Suppressor macrophage (primary cell): Measurements from ENCODE around the gene CCL18.
A peak's percentile ranks its signal among the peaks of the same experiment; 100 is the strongest.
"Not testable (repeated sequence)": the region's sequence is repeated elsewhere in the genome, so short reads cannot be mapped to it uniquely, and the experiment has no call there.

Experiments used
- DNase-seq, 4 experiments: peaks; one replicate each; pipeline ENCODE4 v3.0.0-alpha.2; 2020 to 2022

Gene CCL18

DNA sequence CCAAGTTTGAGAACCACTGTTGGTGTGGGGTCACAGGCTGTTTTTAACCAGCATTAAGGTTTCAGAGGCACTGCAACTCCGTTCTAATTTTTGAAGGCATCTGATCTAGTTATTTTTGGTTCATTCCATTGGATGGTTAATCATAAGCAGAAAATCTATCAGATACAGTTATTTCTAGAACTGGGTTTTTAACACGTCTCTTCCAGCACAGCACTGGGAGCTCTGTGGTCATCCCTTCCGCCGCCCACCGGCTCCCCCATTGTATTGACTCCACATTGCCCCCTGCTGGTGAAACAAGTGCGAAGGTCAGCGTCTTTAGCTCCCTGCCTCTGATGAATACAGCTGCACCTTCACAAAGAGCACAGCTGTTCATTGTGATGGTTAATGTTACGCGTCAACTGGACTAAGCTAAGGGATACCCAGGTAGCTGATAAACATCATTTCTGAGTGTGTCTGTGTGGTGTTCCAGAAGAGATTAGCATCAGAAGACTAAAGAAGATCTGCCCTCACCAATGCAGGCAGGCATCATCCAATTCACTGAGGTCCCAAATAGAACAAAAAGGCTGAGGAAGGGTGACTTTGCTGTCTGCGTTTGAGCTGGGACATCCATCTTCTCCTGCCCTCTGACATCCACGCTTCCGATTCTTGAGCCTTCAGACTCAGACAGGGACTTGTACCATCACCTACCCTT, 8.5 kb downstream of the CCL18 start:
- DNase-seq, result peak; percentile 83 to 93 (median 86)

DNA sequence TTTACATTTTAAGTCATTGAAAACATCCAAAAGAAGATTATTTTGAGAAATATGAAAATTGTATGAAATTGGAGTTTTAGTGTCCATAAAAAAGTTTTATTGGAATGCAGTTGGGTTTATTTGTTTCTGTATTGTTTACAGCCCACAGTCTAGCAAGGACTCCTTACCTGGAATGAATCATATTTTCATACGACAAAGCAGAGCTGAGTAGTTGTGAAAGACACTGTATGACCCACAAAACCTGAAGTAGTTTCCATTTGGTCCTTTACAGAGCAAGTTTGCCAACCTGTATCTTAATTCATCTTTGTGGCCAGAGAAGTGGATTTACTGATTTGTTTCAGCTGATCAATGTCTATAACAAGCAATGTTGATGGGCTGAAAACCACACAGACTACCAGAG, 10.3 kb downstream of the CCL18 start:
- no peak for DNase-seq

DNA sequence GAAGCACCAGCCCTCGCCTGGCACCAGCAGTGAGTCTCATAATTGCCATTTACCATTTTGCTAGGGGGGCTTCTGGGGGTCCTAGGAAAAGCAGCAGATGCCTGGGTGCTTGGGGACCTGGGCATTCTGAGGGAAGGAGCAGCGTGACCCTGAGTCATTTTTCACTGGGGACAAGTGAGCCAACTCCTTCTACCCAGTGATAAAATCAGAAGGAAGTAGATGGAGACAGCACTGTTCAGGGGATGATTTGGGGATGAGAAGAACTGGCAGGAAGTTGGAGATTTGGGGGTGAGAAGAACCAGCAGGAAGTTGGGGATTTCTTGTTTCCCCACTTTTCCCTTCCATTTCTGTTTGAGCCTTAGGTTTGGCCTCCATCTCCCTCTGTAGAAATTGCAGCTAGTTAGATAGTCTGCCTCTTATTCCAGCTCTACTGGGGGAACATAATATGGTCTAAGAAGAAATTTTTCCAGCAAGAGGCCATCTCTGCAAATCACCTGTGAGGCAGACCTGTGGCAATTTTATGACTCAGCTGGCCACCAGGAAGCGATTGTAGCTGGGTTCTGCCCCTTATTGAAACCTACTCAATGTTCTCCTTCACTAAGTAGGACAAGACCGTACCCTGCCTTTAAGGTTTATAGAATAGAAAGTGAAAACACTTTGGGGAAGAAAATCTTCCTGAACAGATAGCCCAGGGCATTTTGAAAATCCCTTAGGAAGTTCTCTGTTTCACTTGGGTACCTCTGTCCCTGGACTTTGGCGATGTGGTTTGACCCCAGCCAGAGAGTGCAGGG, 17.8 kb downstream of the CCL18 start:
- DNase-seq, result peak; percentile 28 to 53 (median 48)

DNA sequence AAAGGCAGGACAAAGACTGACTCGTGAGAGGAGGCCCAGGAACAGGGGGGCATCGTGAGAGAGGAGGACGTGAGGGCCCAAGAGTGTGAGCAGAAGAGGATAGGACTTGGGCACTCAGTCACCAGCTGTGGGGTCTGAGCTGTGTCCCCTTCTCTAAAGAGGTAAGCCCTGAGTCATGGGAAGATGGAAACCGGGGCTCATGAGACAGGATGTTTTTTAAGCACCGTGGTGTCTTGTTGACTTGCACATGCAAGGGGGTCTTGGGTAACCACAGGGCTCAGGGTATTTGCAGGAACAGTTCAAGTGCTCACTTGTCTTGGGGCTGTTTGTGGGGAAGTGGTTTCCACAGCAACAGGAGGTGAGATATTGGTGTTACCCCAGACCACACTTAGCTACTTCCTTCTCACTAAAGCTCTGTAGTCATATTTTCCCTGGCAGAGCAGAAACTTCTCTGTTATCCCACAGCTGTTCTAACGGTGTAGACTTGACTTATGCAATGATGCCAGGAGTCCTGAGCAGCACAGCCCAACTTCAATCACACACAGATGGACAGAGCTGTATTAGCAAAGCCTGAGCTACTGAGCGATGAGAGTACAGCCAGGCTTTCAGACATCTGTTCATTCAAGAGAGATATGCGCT, 18.5 kb downstream of the CCL18 start:
- DNase-seq, result peak; percentile 81 to 94 (median 83)

DNA sequence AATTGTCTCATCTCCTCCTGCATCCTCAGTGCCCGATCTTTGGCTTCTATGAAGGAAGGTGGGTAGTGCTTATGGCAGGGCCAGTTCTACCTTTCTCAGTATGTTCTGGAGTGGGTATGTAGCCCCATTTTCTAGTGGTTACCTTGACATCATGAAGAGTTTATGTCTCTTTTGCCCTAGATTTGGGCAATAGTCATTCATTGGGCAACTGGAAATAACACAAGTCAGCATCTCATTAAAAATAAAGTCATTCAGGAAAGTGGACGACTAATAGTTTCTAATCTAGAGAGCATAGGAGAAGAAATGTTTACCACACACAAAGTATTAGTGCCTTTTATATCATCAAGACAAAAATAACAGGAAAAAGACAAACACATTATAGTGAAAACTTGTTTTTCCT, 19.6 kb downstream of the CCL18 start:
- DNase-seq, result peak in 2 of 4 experiments; percentile 46 to 61

DNA sequence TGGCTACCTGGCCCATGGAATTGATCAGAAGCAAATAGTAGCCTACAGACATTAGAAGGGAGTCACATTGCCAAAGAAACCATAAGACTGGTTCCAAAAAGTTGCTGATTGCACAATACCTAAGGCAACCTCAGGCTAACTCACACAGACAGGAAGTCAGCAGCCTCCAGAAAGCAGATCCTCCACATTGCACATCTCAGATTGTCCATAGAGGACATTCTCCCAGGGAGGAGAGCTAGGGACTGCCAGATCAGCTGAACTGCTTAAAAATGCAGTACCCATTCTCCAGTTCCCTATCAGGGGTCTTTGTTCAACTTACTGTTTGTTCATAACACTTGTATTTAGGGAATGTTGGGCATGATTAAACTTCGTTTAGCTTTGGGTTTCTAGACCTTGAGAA, 21.7 kb downstream of the CCL18 start:
- DNase-seq, result peak; percentile 69 to 91 (median 82)

DNA sequence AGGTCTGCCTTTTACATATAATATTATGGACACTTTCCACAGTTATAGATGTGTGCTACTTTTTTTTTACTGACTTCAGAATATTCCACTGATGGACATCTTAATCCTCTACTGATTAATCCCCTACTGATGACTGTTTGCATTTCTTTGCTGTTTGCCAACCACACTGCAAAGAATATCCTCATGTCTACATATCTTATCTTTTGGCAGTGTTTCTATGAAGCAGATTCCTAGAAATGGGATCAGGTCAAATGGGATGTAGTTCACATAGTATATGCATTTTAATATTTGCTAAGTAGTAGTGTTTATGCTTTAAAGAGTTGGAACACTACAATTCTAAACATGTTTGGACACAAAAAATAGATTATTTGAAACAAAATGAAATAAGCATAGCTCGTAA, 22.7 kb downstream of the CCL18 start:
- DNase-seq, result no peak

DNA sequence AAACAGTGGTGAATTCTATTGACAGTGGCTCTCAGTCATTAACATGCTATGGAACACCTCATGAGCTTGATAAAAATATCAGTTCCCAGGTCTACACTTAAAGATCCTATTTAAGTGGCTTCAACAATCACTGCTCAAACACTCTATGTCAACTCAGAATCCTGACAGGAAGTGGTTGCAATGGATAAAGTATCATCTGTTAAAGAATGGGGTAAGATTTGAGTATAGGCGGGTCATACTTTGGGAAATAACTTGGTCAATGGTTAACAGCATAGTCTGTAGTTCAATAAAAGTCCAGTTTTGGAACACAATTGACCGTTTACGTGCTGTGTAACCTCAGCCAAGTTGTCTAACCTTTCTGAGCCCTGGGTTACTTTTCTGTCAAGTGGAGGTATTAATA, 23.4 kb downstream of the CCL18 start:
- not testable (repeated sequence) for DNase-seq

DNA sequence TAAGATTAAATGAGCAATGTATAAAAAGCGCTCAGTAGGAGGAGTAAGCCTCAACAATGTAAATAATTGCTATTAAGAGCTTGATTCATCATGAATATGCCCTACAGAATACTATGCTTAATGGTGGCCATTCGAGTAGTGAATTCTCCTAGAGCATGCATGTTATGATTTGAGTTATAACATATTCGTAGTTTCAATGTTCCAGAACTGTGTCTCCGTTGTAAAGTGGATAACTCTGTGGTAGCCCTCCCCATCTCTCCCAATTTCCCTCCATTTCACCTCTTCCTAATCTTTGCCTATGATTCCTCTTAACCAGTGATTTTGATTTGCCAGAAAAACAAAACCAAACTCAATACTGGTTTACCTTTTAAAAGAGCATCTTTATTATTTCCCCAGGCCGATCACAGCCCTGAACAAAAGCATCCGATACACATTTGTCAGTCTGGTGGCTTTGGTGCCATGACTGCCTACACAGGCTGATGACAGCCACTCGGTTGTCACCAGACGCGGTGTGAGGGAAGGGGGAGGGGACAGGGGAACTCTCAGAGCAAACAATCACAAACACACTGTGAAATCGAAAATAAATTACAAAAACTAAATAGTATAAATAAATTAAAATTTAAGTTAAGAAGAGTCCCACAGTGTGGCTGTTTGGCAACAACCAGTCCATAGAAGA, 24.0 kb downstream of the CCL18 start:
- peak in 3 of 4 experiments; percentile 27 to 37 (median 34) for DNase-seq

DNA sequence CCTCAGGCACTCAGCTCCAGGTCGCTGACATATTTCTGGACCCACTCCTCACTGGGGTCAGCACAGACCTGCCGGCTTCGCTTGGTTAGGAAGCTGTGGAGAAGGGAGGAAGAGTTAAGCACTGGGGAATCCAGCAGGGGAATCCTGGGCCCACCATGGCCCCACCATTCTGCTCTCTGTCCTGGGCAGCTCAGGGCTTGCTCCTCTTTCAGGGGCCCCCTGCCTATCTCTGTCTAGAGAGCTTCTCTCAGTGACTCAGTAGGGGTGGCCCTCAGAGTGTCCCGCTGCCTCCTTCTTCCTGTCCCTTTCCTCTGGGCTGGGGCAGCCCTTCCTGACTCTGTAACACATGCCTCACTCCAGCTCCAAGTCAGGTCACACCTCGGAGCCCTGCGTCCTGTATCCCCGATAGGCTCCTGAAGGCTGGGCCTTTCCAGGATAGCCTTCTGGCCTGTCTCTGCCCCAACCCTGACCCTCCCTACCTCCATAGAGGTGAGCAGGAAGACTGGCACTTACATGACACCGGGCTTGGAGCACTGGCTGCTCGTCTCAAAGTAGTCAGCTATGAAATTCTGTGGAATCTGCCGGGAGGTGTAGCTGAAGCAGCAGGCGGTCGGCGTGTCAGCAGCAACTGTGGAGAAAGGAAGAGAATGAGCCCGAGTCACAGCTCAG, 24.7 kb downstream of the CCL18 start:
- peak; percentile 38 to 71 (median 60) for DNase-seq

DNA sequence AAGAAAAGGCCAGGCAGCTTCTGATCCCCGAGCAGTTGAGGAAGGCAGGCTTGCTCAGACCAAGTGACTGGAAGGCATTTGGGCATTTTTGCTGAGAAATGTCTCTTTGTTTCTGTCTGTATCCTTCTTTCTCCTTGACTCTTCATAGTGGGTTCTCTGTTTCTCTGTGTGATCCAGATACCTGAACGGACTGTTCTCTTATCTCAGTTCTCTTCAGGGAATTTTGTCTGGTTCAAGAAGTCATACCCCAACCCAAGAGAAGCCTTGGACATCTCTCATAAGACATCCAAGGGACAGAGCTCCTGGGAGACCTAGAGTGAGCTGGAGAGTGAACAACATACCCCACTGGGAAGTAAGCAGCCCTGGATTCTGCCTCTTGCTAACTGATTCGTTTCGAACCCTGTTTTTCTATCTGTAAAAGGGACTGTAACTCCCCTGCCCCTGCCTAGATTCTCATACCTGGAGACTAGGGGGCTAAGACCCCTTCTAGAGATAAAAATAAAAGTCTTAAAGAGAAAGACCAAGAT, 25.3 kb downstream of the CCL18 start:
- DNase-seq, result peak in 3 of 4 experiments; percentile 17 to 44 (median 19)

DNA sequence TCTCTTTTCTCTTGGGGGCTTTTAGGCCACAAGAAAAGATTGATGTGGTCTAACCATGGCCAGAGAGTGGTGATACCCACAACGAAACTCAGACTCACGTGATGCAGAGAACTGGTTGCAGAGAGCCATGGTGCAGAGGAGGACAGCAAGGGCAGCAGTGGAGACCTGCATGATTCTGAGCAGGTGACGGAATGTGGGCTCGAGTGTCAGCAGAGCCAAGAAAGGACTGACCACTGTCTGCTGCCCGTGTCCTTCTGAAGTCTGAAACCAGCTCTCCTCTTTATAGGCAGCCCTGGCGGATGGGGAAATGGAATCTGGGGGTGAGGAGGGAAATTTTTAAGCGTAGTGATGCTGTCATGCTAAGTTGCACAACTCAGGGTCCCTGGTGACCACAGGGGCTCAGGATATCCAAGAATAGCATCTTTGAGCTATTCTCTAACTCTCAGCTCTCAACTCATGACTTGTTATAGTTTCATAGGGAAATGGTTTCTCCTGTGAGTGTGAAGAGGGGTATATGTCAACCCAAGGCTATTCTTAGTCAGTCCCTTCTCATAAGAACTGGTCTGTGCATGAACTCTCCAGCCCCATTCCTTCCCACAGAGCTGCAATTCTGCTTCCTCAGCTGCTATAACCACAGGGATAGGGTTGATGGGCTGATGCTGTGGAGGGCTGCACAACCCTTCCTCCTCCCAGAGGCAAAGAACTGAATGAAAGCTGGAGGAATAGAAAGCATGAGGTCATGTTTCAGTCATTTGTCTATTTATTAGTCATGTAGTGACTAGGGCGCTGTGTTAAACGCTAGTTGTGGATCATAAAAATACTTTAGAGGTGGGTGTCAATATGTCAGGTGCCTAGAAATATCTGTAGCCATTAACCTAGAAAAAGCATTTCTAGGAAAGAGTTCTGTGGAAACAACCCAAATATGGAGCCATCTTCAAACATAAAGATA, 26.1 kb downstream of the CCL18 start, which contains the start of gene CCL3:
CCL3 (minus strand) TSS at position 256 of the 949 bp plus-strand sequence; CDS start at position 171, 85 bp downstream.
- DNase-seq, result peak; percentile 94 to 99 (median 96)

DNA sequence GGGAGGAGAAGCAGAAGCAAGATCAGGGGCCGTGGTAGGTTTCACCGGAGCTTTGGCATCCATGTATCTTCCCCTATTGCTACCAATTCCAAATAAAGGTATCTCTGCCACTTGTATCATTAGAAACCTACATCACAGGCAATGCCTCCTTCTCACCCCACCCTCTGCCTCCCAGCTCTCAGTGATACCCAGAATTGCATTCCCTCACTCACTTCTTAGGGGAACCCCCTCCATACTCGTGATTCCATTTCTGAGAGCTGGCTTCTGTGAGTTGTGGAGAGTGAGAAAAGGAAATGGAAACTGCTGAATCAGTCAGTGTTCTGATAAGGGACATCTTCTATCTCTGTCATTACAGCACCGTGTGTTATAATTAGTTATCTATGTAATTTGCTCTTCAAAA, 28.2 kb downstream of the CCL18 start:
- peak; percentile 48 to 71 (median 64) for DNase-seq

DNA sequence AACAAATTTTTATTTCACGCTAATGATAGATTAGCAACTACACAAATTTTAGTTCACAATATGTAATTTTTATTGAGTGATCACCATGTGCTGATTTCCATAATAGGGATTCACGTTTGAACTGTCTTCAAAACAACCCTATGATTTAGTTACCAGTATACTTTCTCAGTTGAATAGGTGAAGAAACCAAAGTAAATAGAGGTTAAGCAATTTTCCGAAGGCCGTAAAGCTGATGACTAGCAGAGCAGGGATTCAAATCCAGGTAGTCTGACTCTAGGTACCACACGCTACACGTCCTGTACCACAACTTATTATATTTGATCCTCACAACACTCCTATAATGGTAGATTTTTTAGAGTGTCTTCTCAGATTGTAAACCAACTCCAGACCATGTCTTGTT, 28.6 kb downstream of the CCL18 start:
- not testable (repeated sequence) for DNase-seq

DNA sequence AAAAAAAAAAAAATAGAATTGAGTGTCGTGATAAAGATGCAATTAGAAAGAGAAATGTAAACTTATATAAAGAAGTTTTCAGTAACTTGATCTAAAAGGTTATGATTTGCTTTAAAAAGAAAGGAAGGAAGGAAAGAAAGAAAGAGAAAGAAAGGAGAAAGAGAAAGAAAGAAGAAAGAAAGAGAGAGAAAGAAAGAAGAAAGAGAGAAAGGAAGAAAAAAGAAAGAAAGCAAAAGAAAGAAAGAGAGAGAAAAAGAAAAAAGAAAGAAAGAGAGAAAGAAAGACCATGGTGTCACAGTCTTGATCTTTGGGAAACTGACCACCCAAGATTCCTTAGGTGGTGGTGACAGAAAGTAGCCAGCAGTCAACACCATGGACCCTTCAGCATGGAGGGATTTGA, 30.2 kb downstream of the CCL18 start:
- DNase-seq, result no peak

DNA sequence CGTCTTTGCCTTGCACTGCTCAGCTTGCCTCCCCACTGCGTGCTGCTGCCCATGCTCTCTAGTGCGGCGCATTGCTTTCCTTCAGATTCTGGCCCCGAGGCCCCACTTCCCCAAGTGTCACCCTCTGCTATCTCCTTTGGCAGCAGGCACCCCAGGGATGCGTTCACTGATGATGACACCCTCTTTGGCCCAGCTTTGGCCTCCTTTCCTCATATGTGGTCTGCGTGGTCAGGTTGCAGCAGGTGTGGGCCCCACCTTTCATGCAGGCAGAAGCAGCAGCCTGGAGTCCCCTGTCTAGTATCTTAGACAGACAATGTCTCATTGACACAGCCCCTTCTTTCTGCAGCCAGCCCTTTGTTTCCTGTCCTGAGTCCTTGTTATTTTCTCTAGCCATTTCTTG, 30.7 kb downstream of the CCL18 start:
- no peak for DNase-seq

DNA sequence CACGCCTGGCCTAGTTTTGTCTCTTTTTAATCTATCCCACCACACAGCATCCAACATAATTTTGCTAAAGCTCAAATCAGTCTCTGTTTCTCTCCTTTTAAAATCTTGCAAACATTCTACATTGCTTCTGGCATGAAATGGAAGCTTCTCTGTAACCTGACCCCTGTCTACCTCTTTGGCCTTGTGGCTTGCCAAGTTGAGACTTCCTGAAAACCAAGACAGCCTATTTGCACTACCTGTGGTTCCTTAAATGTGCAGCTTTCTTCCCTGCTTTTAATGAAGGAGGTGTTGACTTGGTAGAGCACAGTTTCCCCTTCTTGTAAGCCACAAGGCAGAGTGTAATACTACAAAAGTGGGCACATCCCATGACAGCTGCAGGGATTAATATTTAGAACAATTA, 31.9 kb downstream of the CCL18 start:
- DNase-seq, result no peak

DNA sequence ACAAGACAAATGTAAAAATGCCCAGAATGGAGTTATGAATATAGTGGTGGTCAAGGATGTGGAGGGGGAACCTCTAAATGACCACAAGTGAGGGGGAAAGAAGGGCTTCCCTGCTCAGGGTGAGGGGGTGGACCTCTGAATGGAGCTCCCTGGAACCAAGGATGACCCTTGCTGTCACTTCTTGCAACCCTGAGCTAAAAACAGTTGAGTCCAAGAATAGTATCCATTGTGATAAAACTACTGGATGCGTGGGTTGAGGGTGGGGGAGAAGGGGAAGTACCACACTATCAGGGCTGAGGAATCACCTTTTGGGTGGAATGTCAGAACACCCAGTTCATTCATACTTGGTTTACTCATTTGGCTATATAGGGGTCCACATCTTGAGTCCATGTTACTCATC, 34.9 kb downstream of the CCL18 start:
- peak in 3 of 4 experiments; percentile 35 to 59 (median 49) for DNase-seq

DNA sequence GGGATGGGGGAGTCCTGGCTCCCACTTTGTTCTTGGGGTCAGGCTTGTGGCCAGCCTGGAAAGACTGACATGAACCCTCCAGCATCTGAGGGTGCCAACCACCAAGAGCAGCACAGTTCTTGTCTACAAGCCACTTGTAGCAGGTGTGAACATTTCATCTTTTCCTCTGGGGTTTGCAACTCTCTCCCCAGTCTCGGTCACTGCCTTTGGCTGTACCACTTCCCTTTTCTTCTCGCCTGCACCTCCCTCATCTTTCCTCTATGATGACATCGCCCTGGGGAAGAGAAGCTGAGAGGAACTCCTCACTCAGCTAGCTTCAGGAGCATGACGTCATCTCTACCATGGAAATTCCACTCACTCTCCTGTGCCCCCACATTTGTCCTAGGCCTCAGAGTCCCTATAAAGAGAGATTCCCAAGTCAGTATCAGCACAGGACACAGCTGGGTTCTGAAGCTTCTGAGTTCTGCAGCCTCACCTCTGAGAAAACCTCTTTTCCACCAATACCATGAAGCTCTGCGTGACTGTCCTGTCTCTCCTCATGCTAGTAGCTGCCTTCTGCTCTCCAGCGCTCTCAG, 39.4 kb downstream of the CCL18 start, which contains the start of gene CCL4:
CCL4 (plus strand) TSS at position 427 of the 575 bp plus-strand sequence; CDS start at position 506, 79 bp downstream.
- DNase-seq, result peak; percentile 59 to 84 (median 74)

DNA sequence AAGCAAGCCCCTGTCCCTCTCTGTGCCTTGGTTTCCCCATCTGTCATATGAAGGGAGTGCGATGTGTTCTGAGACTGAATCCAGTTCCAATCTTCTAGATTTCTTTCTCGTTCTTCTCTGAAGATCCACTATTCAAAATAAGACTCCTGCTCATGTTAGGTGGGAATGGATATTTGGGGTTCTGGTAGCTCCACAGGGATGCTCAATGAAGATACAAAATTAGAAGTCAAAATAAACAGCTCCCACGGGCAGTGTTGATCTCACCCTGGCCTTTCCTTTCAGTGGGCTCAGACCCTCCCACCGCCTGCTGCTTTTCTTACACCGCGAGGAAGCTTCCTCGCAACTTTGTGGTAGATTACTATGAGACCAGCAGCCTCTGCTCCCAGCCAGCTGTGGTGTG, 40.2 kb downstream of the CCL18 start:
- not testable (repeated sequence) for DNase-seq
